Measurements from ENCODE around the gene PPP1R36.
"Not testable (repeated sequence)": the region's sequence is repeated elsewhere in the genome, so short reads cannot be mapped to it uniquely, and the experiment has no call there.

The PPP1R36 gene

DNA sequence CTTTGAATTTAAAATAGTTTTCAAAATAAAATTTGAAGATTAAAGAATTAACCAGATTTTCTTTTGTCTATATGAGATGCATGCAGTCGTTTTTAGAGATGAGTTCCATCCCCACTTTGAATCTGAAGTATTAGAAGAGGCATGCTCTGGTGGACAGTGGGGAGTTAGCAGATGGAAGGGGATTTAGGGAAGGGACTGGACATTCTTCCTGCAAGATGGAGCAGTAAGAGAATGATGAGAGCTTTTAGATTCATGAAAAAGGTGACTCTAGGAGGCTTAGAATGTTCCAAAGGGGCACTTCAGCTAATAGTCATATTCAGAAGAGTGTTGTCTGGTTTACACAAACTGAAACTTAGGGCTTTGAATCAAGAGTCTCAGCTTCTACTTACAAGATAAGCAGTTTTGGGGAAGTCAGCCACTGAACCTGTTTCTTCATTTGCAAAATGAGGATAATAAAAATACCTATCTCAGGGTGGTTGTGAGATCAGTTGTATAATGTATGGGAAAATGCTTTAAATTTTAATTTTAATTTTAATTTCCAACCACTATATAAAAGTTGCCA lies 41.5 kb upstream of the PPP1R36 start:
- TF ChIP-seq, protein P1, sequence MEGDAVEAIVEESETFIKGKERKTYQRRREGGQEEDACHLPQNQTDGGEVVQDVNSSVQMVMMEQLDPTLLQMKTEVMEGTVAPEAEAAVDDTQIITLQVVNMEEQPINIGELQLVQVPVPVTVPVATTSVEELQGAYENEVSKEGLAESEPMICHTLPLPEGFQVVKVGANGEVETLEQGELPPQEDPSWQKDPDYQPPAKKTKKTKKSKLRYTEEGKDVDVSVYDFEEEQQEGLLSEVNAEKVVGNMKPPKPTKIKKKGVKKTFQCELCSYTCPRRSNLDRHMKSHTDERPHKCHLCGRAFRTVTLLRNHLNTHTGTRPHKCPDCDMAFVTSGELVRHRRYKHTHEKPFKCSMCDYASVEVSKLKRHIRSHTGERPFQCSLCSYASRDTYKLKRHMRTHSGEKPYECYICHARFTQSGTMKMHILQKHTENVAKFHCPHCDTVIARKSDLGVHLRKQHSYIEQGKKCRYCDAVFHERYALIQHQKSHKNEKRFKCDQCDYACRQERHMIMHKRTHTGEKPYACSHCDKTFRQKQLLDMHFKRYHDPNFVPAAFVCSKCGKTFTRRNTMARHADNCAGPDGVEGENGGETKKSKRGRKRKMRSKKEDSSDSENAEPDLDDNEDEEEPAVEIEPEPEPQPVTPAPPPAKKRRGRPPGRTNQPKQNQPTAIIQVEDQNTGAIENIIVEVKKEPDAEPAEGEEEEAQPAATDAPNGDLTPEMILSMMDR (IDR thresholded peaks at IDR 0.05; ENCODE audit: insufficient read depth, low read depth, low read length, missing control alignments), result no peak
- H3K4me3 ChIP-seq (ENCODE audit: low read length), result no peak overlapping the region
- DNase-seq (ENCODE audit: low read depth), result no peak

DNA sequence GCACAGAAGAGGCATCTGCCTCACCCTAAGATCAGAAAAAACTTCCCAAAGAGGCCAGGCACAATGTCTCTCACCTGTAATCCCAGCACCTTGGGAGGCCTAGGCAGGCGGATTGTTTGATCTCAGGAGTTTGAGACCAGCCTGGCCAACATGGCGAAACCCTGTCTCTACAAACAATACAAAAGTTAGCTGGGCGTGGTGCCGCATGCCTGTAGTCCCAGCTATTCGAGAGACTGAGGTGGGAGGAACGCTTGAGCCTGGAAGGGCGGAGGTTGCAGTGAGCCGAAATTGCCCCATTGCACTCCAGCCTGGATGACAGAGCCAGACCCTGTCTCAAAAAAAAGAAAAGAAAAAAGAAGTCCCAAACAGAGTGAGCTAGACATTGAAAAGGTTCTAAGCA lies 40.7 kb upstream of the PPP1R36 start:
- TF ChIP-seq, protein P1 (IDR thresholded peaks at IDR 0.05; ENCODE audit: insufficient read depth, low read depth, low read length, missing control alignments), result no peak
- no peak overlapping the region for H3K4me3 ChIP-seq (ENCODE audit: low read length)
- no peak for DNase-seq (ENCODE audit: low read depth)

DNA sequence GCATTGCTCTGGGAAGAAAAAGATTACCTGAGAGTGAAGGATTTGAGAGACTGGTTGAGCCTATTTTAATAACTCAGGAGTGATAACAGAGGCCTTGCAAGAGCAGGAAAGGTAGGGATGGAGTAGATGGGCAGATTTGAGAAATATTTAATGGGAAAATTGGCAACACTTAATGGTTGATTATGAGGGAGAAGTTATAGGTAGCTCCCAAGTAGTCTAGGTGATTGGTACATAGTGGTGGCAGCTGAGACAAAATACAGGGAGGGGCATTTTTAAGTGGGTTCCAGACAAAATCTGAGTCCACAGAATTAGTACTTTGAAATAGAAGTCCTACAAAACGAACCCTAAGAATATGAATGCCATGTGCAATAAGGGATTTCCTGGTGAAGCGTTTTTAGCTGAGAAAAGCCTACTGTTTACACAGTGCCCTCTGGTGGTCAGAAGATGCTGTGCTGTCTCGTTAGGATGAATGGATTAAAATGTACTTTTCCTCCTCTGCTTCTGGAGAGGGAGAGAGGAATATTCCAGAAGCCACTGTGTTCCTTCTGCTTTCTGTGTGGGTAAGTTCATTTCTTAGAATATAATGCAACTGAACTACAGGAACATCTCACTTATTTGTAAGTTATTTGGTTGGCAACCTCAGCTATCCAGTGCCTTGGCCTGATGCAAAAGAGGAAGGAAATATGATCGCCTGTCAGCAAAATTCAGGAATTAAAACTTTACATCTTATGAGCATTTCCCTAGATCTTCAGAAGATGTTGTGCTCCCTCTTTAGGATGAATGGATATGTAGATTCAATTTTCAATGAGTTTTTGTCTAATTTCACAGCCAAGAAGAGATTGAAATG lies 38.7 kb upstream of the PPP1R36 start:
- peak; percentile 73 for DNase-seq (ENCODE audit: low read depth)
- H3K4me3 ChIP-seq (ENCODE audit: low read length), result no peak overlapping the region
- TF ChIP-seq, protein P1 (IDR thresholded peaks at IDR 0.05; ENCODE audit: insufficient read depth, low read depth, low read length, missing control alignments), result peak; percentile 95

DNA sequence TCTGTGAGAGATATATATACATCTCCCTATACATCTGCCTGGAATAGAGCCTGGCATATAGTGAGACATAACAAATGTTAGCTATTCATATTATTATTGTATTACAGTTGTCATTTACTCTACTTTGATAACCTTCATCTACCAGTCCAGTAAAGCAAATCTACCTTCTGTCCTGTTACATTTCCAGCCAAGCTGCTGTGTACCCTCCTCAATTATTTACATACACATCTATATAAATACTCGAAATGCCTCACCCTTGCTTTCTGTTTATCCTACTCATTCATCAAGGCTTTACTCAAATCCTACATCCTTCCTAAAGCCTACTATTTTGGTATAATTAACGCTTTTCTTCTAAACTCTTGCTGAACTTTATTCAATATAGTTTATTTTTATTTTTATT lies 36.5 kb upstream of the PPP1R36 start:
- TF ChIP-seq, protein P1 (IDR thresholded peaks at IDR 0.05; ENCODE audit: insufficient read depth, low read depth, low read length, missing control alignments), result no peak
- no peak for DNase-seq (ENCODE audit: low read depth)
- H3K4me3 ChIP-seq (ENCODE audit: low read length), result no peak overlapping the region

DNA sequence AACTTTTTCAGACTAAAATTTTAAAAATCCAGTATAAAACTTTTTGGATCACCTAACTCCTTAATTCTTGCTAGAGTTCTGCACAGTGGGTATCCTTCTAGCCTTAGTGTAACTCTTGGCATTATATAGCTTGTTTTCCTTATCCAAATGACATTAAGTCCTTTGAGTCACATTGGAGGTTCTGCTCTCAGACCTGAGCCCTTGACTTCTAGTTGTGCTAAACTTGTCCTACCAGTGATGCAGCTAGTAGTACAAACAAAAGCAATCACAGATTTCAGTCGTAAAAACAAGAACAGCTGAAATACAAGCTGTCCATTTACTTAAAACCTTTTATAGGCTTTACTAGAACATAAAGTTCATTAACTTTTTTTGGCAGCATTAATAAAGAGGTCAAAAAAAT lies 34.7 kb upstream of the PPP1R36 start:
- H3K4me3 ChIP-seq (ENCODE audit: low read length), result no peak overlapping the region
- peak; percentile 28 for DNase-seq (ENCODE audit: low read depth)
- TF ChIP-seq, protein P1 (IDR thresholded peaks at IDR 0.05; ENCODE audit: insufficient read depth, low read depth, low read length, missing control alignments), result no peak

DNA sequence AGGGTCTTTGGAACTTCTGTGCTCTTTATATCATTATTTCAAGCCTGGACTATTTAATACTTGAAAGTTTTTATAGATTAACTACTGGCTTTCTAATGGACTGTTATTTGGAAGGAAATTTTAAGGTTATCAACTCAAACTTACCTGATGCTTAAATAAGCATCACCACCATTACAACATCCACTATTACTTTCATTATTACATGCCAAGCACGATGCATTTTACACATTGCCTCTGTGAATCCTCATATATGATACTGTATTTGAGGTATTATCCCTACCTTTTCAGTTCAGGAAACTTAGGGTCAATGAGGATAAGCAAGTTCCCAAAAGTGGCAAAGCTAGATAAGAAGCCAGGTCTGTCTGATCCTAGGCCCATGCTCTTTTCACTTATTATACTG lies 32.8 kb upstream of the PPP1R36 start:
- no peak overlapping the region for H3K4me3 ChIP-seq (ENCODE audit: low read length)
- no peak for DNase-seq (ENCODE audit: low read depth)
- TF ChIP-seq, protein P1 (IDR thresholded peaks at IDR 0.05; ENCODE audit: insufficient read depth, low read depth, low read length, missing control alignments), result no peak

DNA sequence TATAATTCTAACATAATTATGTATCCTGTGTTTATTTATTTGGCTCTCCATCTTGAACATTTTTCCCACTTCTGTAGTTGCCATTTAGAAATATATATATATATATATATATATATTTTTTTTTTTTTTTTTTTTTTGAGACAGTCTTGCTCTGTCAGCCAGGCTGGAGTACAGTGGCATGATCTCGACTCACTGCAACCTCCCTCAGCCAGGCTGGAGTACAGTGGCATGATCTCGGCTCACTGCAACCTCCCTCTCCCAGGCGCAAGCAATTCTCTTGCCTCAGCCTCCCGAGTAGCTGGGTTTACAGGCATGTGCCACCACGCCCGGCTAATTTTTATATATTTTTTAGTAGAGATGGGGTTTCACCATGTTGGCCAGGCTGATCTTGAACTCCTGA lies 32.1 kb upstream of the PPP1R36 start:
- not testable (repeated sequence) for DNase-seq (ENCODE audit: low read depth)

More for the DNA sequence above, 32.1 kb upstream of the PPP1R36 start:
- not testable (repeated sequence) for H3K4me3 ChIP-seq (ENCODE audit: low read length)

Data from epithelial cell of esophagus (primary cell).